B cell (primary cell): ENCODE data around the gene ZDHHC1. TPM values are rescaled to one million over a fixed set of nuclear protein-coding genes. Genes with fewer than 3 reads are reported as not detected.
"Not testable (repeated sequence)": the region's sequence is repeated elsewhere in the genome, so short reads cannot be mapped to it uniquely, and the experiment has no call there.

Experiments used
- ATAC-seq: fragments of 200-7000 bp; cut with Tn5 transposase; one replicate; pipeline ENCODE4 v1.10.0; 2021; ENCODE audit warnings: low read depth, mild to moderate bottlenecking, moderate number of reproducible peaks, moderate library complexity
- CTCF ChIA-PET: fragments of 350-600 bp; sonication (Branson Sonifier 250); formaldehyde crosslinking; loops from one replicate; lab custom pipeline; 2021; ENCODE audit warnings: antibody characterized with exemption, inconsistent platforms; lab: Charles Lee
- POLR2A ChIA-PET: fragments of 350-600 bp; sonication (Branson Sonifier 250); formaldehyde crosslinking; loops from one replicate; lab custom pipeline; 2021; ENCODE audit warnings: antibody characterized with exemption; lab: Charles Lee
- DNase-seq: peaks from one replicate; pipeline ENCODE4 v3.0.0; 2013
- H2AFZ ChIP-seq: 2 replicates; pipeline ENCODE4 v1.6.1; 2012; ENCODE audit warnings: mild to moderate bottlenecking, low read depth, low read length; ENCODE audit not compliant: insufficient read depth, poor library complexity, severe bottlenecking
- H3K27ac ChIP-seq, 2 donors: 1 replicate in 1 of 2; 2 replicates in 1 of 2; pipeline ENCODE4 v1.5.1; 2012 to 2013; ENCODE audit warnings: low read length in 2 of 2, mild to moderate bottlenecking in 2 of 2, moderate library complexity in 1 of 2
- H3K27me3 ChIP-seq, 4 experiments: fragments of 200-600 bp in 1 of 4; sonication (generic) in 1 of 4; replicated peaks in 1 of 4; 1 replicate in 2 of 4; 2 replicates in 2 of 4; pipeline versions ENCODE4 v1.6.1 to v1.7.0; 2013 to 2016; ENCODE audit warnings: low read length in 3 of 4, mild to moderate bottlenecking in 2 of 4, mixed read lengths in 1 of 4, moderate library complexity in 1 of 4; ENCODE audit not compliant: insufficient read depth in 4 of 4, control insufficient read depth in 3 of 4; ENCODE audit errors: control extremely low read depth in 1 of 4
- H3K36me3 ChIP-seq, 2 experiments: replicated peaks in 1 of 2; 1 replicate in 1 of 2; 2 replicates in 1 of 2; pipeline versions ENCODE4 v1.6.1 to v1.7.1; 2013; ENCODE audit warnings: low read length in 1 of 2; ENCODE audit not compliant: insufficient read depth in 2 of 2, control insufficient read depth in 1 of 2; ENCODE audit errors: control extremely low read depth in 1 of 2, extremely low read depth in 1 of 2
- H3K4me1 ChIP-seq, 2 donors: fragments of 200-600 bp in 1 of 2; sonication (generic) in 1 of 2; 1 replicate in 1 of 2; 2 replicates in 1 of 2; pipeline versions ENCODE4 v1.5.1 to v1.6.1; 2013 to 2017; ENCODE audit warnings: low read length in 2 of 2; ENCODE audit not compliant: control insufficient read depth in 2 of 2, insufficient read depth in 2 of 2
- H3K4me2 ChIP-seq: replicated peaks from 2 replicates; pipeline ENCODE3; 2012; ENCODE audit warnings: mild to moderate bottlenecking, low read depth, low read length; ENCODE audit not compliant: poor library complexity, severe bottlenecking
- H3K4me3 ChIP-seq, 5 experiments: fragments of 200-600 bp in 1 of 5; sonication (generic) in 1 of 5; 1 replicate in 3 of 5; 2 replicates in 2 of 5; pipeline versions ENCODE4 v1.5.1 to v1.7.0; 2011 to 2016; ENCODE audit warnings: low read length in 4 of 5, mild to moderate bottlenecking in 4 of 5, low read depth in 2 of 5, control low read depth in 1 of 5, moderate library complexity in 1 of 5; ENCODE audit not compliant: insufficient read depth in 1 of 5; ENCODE audit errors: control extremely low read depth in 1 of 5, extremely low read depth in 1 of 5
- H3K79me2 ChIP-seq: fragments of 200-600 bp; sonication (generic); one replicate; pipeline ENCODE4 v1.6.0; 2016; ENCODE audit warnings: low read length; ENCODE audit not compliant: control insufficient read depth, insufficient read depth
- H3K9ac ChIP-seq: fragments of 200-600 bp; sonication (generic); 2 replicates; pipeline ENCODE4 v1.6.1; 2017; ENCODE audit warnings: mild to moderate bottlenecking, low read length, moderate library complexity
- H3K9me3 ChIP-seq, 3 donors: one replicate each; pipeline versions ENCODE4 v1.6.1 to v1.7.1; 2013; ENCODE audit warnings: low read length in 2 of 3; ENCODE audit not compliant: control insufficient read depth in 2 of 3, insufficient read depth in 1 of 3; ENCODE audit errors: control extremely low read depth in 1 of 3
- H4K20me1 ChIP-seq: 2 replicates; pipeline ENCODE4 v1.6.0; 2012; ENCODE audit warnings: mild to moderate bottlenecking, low read length; ENCODE audit not compliant: insufficient read depth, control insufficient read depth, poor library complexity, severe bottlenecking
- H3K27ac Mint-ChIP-seq: one replicate; pipeline ENCODE4 v1.8.0; 2021; ENCODE audit warnings: mixed read lengths
- H3K27me3 Mint-ChIP-seq: one replicate; pipeline ENCODE4 v1.8.0; 2021; ENCODE audit warnings: mixed read lengths
- H3K4me1 Mint-ChIP-seq: one replicate; pipeline ENCODE4 v1.8.0; 2021; ENCODE audit warnings: mixed read lengths
- H3K4me3 Mint-ChIP-seq: one replicate; pipeline ENCODE4 v1.8.0; 2021; ENCODE audit warnings: mixed read lengths
- H3K9me3 Mint-ChIP-seq: one replicate; pipeline ENCODE4 v1.8.0; 2022; ENCODE audit warnings: mixed read lengths; ENCODE audit not compliant: insufficient read depth
- CTCF ChIP-seq: fragments of 200-600 bp; IDR thresholded peaks from one replicate; pipeline ENCODE4 v1.8.0; 2022; ENCODE audit warnings: antibody characterized with exemption, mild to moderate bottlenecking
- EZH2 ChIP-seq: IDR thresholded peaks from 2 replicates; pipeline ENCODE4 v1.6.1; 2012; ENCODE audit warnings: borderline replicate concordance, low read depth, mild to moderate bottlenecking, moderate library complexity, low read length; ENCODE audit not compliant: insufficient read depth, poor library complexity, severe bottlenecking
- WGBS: methylation state at CpG from one replicate; pipeline ENCODE4 v1.1.5; 2013; ENCODE audit warnings: missing lambda C conversion rate; ENCODE audit not compliant: insufficient coverage; 5-methylcytosine and 5-hydroxymethylcytosine counted together
- intact Hi-C: fragments of 100-400 bp; cut with micrococcal nuclease; formaldehyde crosslinking; loops from one replicate; pipeline ENCODE4 v1.10.0; 2022
- polyA plus RNA-seq: library from polyadenylated mRNA; depleted of rRNA; stranded (reverse); fragments of >200 nt; gene quantifications from 2 replicates; pipeline ENCODE4 v1.2.3, GENCODE V29; 2012
- total RNA-seq, 2 donors: library from RNA; stranded (reverse); fragments of 120-200 nt in 1 of 2; gene quantifications; 1 replicate in 1 of 2; 2 replicates in 1 of 2; pipeline versions ENCODE4 v1.2.3 to v1.2.4, GENCODE V29; 2013 to 2022

ZDHHC1 gene
- total and polyA plus RNA-seq, 2 donors (not counting 1 experiment from before 2014, with no cell fraction given), result 0.58 to 2.8 TPM

- Histone ChIP-seq H3K9me3 (no peaks in the 10 kb centered on the region), H3K27ac (no peak overlapping the region), H3K27me3 (no peaks in the 10 kb centered on the region), H3K9ac (no peak overlapping the region), H3K4me3 (no peak overlapping the region), H3K79me2 (no peaks in the 10 kb centered on the region), H3K4me1 (no peaks in the 10 kb centered on the region), H2AFZ (no peak overlapping the region), H4K20me1 (no peaks in the 10 kb centered on the region), H3K4me2 (no peak overlapping the region), H3K36me3 (no peaks in the 10 kb centered on the region)
- H3K9me3 Mint-ChIP-seq, result no peaks in the 10 kb centered on the region
- 87% methylated on average over 2 of the region's 3 CpGs for WGBS
- no peak overlapping the region for H3K4me3 Mint-ChIP-seq
- no peak overlapping the region for H3K27ac Mint-ChIP-seq
- ChIA-PET CTCF (no interaction called here), POLR2A (interaction anchor here (0.6 kb wide), 1 partner anchor 10 kb away, joined by 3 read pairs; the partner anchor contains the start of gene TPPP3)
- ATAC-seq, result no peak
- no peaks in the 10 kb centered on the region for H3K27me3 Mint-ChIP-seq
- no peak for TF ChIP-seq CTCF
- TF ChIP-seq EZH2, result no peak
- no peak for DNase-seq
- intact Hi-C loops, result no loop called here
- no peaks in the 10 kb centered on the region for H3K4me1 Mint-ChIP-seq
Measured at GRCh38 chr16:67383284-67383683, 33.0 kb downstream of the ZDHHC1 start.

- Mint-ChIP-seq H3K4me1 (no peaks in the 10 kb centered on the region), H3K9me3 (no peaks in the 10 kb centered on the region), H3K27ac (no peak overlapping the region), H3K4me3 (no peak overlapping the region), H3K27me3 (peaks cover 3% of the 10 kb centered on the region)
- TF ChIP-seq EZH2, result no peak
- no peak for TF ChIP-seq CTCF
- Histone ChIP-seq H3K36me3 (no peaks in the 10 kb centered on the region), H3K4me2 (no peak overlapping the region), H4K20me1 (no peaks in the 10 kb centered on the region), H3K79me2 (no peaks in the 10 kb centered on the region), H3K9me3 (no peaks in the 10 kb centered on the region), H2AFZ (no peak overlapping the region), H3K9ac (no peak overlapping the region), H3K27ac (no peak overlapping the region), H3K4me1 (no peaks in the 10 kb centered on the region), H3K27me3 (no peaks in the 10 kb centered on the region), H3K4me3 (no peak overlapping the region)
- intact Hi-C loops, result no loop called here
- ChIA-PET CTCF (interaction anchor here (1.0 kb wide), 1 partner anchor 28 kb away, joined by 3 read pairs; no protein-coding TSS in a partner anchor), POLR2A (no interaction called here)
- no CpG with 5 or more reads among the region's 1 CpG for WGBS
- DNase-seq (no peak), ATAC-seq (no peak)
Measured at GRCh38 chr16:67378642-67379041, 37.6 kb downstream of the ZDHHC1 start.

GRCh38 chr16:67376012-67376411 is 40.3 kb downstream of the ZDHHC1 start:
- H3K27ac Mint-ChIP-seq, H3K4me1 ChIP-seq, H3K36me3 ChIP-seq, H2AFZ ChIP-seq, H3K4me2 ChIP-seq, H3K4me3 Mint-ChIP-seq, H3K9ac ChIP-seq, H3K27me3 ChIP-seq, intact Hi-C loops, H3K27ac ChIP-seq, ATAC-seq, H3K27me3 Mint-ChIP-seq, H3K9me3 ChIP-seq, DNase-seq, H3K79me2 ChIP-seq, H3K4me3 ChIP-seq, POLR2A ChIA-PET, H3K4me1 Mint-ChIP-seq, H3K9me3 Mint-ChIP-seq, H4K20me1 ChIP-seq: not testable (repeated sequence)
- 89% methylated on average over 3 of the region's 11 CpGs for WGBS
- CTCF ChIA-PET, result interaction anchor here (1.1 kb wide), 1 partner anchor 11 kb away, joined by 4 read pairs; no protein-coding TSS in a partner anchor
